Measurements from ENCODE around the gene RAET1E. TPM values are rescaled to one million over a fixed set of nuclear protein-coding genes. Genes with fewer than 3 reads are reported as not detected.

Gene RAET1E
- total RNA-seq, 1 donor from 2014 or later: not detected

DNA sequence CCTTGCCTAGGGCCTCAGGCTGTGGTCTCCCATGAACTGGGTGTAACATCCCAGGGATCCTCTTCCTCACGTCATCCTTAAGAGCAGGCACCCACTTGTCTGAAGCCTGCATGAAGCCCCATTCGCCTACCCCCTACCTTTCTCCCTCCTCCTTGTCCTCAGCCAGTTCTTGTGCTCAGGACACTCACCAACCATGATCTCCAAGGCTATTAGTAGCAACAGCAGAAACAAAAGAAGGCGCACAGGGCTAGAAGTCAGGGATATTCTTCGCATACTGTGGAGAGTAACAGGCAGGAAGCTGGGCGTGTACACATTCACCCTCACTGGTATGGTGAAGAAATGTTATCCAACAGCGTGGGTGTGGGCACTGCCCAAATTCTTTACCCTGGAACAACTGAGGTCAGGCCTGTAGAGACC, 7.3 kb downstream of the RAET1E start:
- no peak overlapping the region for H3K4me3 Mint-ChIP-seq (ENCODE audit: low read depth)
- no peak for DNase-seq (ENCODE audit: low spot score)
- H3K27ac Mint-ChIP-seq: no peak overlapping the region
- H3K27me3 Mint-ChIP-seq (ENCODE audit: low read depth): peaks cover 22% of the 10 kb centered on the region
- H3K4me1 Mint-ChIP-seq (ENCODE audit: low read depth): peaks cover 30% of the 10 kb centered on the region
- intact Hi-C loops (cut with micrococcal nuclease): no loop called here
- H3K9me3 Mint-ChIP-seq: no peaks in the 10 kb centered on the region
- H3K36me3 Mint-ChIP-seq (ENCODE audit: low read depth): no peaks in the 10 kb centered on the region

- intact Hi-C loops (cut with micrococcal nuclease): no loop called here
- DNase-seq (ENCODE audit: low spot score): no peak
- Mint-ChIP-seq H3K36me3 (ENCODE audit: low read depth) (no peaks in the 10 kb centered on the region), H3K27ac (no peak overlapping the region), H3K4me3 (ENCODE audit: low read depth) (no peak overlapping the region), H3K4me1 (ENCODE audit: low read depth) (peaks cover 26% of the 10 kb centered on the region), H3K9me3 (no peaks in the 10 kb centered on the region), H3K27me3 (ENCODE audit: low read depth) (peaks cover 25% of the 10 kb centered on the region)
Measured at GRCh38 chr6:149889326-149889725, 8.6 kb downstream of the RAET1E start.

- Mint-ChIP-seq H3K27me3 (ENCODE audit: low read depth) (peaks cover 24% of the 10 kb centered on the region), H3K4me3 (ENCODE audit: low read depth) (no peak overlapping the region), H3K9me3 (no peaks in the 10 kb centered on the region), H3K36me3 (ENCODE audit: low read depth) (no peaks in the 10 kb centered on the region), H3K4me1 (ENCODE audit: low read depth) (peaks cover 26% of the 10 kb centered on the region), H3K27ac (no peak overlapping the region)
- DNase-seq (ENCODE audit: low spot score): no peak
- intact Hi-C loops (cut with micrococcal nuclease): no loop called here
Measured at GRCh38 chr6:149888659-149889058, 9.3 kb downstream of the RAET1E start.

GRCh38 chr6:149888093-149888492, 9.8 kb downstream of the RAET1E start:
- H3K4me3 Mint-ChIP-seq (ENCODE audit: low read depth): no peak overlapping the region
- no peaks in the 10 kb centered on the region for H3K36me3 Mint-ChIP-seq (ENCODE audit: low read depth)
- H3K27ac Mint-ChIP-seq: no peak overlapping the region
- intact Hi-C loops (cut with micrococcal nuclease): no loop called here
- peaks cover 20% of the 10 kb centered on the region for H3K4me1 Mint-ChIP-seq (ENCODE audit: low read depth)
- DNase-seq (ENCODE audit: low spot score): no peak
- no peaks in the 10 kb centered on the region for H3K9me3 Mint-ChIP-seq
- peaks cover 18% of the 10 kb centered on the region for H3K27me3 Mint-ChIP-seq (ENCODE audit: low read depth)

- no peaks in the 10 kb centered on the region for H3K9me3 Mint-ChIP-seq
Measured at GRCh38 chr6:149887343-149887742, 10.6 kb downstream of the RAET1E start.

DNA sequence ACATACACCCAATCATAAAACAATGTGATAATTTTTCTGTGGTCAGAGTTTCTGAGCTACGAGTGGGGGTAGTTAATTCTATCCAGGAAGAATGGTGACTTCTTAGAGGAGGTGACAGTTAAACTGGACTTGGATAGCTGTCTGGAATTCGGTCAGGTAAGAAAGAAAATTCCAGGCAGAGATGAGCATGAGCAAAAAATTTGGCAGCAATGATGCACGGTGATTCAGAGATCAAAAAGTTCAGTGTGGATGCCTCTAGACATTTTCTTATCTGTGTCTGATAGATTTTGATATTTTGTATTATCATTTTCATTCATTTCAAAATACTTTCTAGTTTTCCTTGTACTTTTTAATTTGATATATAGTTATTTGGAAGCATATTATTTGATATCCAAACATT, 12.0 kb downstream of the RAET1E start:
- intact Hi-C loops (cut with micrococcal nuclease): no loop called here
- peaks cover 19% of the 10 kb centered on the region for H3K27me3 Mint-ChIP-seq (ENCODE audit: low read depth)
- H3K4me1 Mint-ChIP-seq (ENCODE audit: low read depth): peaks cover 9% of the 10 kb centered on the region
- DNase-seq (ENCODE audit: low spot score): no peak
- H3K27ac Mint-ChIP-seq: no peak overlapping the region
- no peak overlapping the region for H3K4me3 Mint-ChIP-seq (ENCODE audit: low read depth)
- H3K9me3 Mint-ChIP-seq: no peaks in the 10 kb centered on the region
- H3K36me3 Mint-ChIP-seq (ENCODE audit: low read depth): no peaks in the 10 kb centered on the region

More at GRCh38 chr6:149887343-149887742, 10.6 kb downstream of the RAET1E start:
- DNase-seq (ENCODE audit: low spot score): no peak
- H3K4me3 Mint-ChIP-seq (ENCODE audit: low read depth): no peak overlapping the region
- intact Hi-C loops (cut with micrococcal nuclease): no loop called here
- H3K27ac Mint-ChIP-seq: no peak overlapping the region
- peaks cover 16% of the 10 kb centered on the region for H3K27me3 Mint-ChIP-seq (ENCODE audit: low read depth)
- peaks cover 14% of the 10 kb centered on the region for H3K4me1 Mint-ChIP-seq (ENCODE audit: low read depth)
- H3K36me3 Mint-ChIP-seq (ENCODE audit: low read depth): no peaks in the 10 kb centered on the region

DNA sequence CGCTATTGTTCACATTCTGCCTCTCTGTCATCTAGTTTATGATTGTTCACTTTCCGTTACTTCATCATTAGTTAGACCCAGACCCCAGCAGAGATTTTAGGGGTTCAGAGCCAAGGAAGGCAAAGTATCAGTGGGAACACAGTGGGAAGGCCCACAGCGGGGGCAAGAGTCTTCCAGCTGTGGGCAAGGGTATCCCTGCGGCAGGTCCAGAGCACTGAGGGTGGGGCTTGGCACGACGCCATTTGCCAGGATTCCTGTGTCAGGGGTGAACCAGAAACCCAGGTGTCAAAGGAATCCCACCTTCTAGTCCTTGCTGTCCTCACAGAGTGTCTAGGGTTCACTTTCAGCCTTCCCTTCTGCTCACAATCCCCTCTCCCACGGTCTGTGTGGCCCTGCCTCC, 13.3 kb downstream of the RAET1E start:
- H3K4me3 Mint-ChIP-seq (ENCODE audit: low read depth): no peak overlapping the region
- no peak for DNase-seq (ENCODE audit: low spot score)
- H3K27ac Mint-ChIP-seq: no peak overlapping the region
- intact Hi-C loops (cut with micrococcal nuclease): no loop called here
- peaks cover 7% of the 10 kb centered on the region for H3K4me1 Mint-ChIP-seq (ENCODE audit: low read depth)
- no peaks in the 10 kb centered on the region for H3K9me3 Mint-ChIP-seq
- H3K27me3 Mint-ChIP-seq (ENCODE audit: low read depth): peaks cover 24% of the 10 kb centered on the region
- H3K36me3 Mint-ChIP-seq (ENCODE audit: low read depth): no peaks in the 10 kb centered on the region

DNA sequence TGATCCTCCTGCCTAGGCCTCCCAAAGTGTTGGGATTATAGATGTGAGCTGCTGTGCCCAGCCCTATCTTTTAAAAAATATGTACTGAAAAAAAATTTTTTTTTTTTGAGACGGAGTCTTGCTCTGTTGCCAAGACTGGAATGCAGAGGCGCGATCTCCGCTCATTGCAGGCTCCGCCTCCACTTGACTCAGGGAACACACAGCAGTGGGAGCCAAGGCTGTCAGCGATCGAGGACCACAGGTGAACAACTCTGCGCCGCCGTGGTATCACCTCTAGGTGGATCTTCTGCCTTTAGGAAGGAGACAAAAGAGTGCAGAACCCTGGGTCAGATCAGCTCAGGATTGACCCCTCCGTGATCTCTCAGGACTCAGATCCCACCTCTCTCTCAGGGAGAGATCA, 13.7 kb downstream of the RAET1E start:
- Mint-ChIP-seq H3K4me3 (ENCODE audit: low read depth) (no peak overlapping the region), H3K4me1 (ENCODE audit: low read depth) (peaks cover 4% of the 10 kb centered on the region), H3K36me3 (ENCODE audit: low read depth) (no peaks in the 10 kb centered on the region), H3K27me3 (ENCODE audit: low read depth) (peaks cover 25% of the 10 kb centered on the region), H3K9me3 (no peaks in the 10 kb centered on the region), H3K27ac (no peak overlapping the region)
- DNase-seq (ENCODE audit: low spot score): no peak
- intact Hi-C loops (cut with micrococcal nuclease): no loop called here

DNA sequence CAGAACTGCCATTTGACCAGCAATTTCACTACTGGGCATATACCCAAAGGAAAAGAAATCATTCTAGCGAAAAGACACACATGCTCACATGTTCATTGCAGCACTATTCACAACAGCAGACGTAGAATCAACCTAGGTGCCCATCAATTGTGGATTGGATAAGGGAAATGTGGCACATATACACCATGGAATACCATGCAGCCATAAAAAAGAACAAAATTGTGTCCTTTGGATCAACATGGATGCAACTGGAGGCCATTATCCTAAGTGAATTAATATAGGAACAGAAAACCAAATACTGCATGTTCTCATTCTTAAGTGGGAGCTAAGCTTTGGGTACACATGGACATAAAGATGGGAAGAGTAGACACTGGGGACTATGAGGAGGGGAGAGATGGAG, 16.1 kb downstream of the RAET1E start:
- Mint-ChIP-seq H3K4me3 (ENCODE audit: low read depth) (no peak overlapping the region), H3K9me3 (no peaks in the 10 kb centered on the region), H3K4me1 (ENCODE audit: low read depth) (no peaks in the 10 kb centered on the region), H3K27me3 (ENCODE audit: low read depth) (peaks cover 36% of the 10 kb centered on the region), H3K36me3 (ENCODE audit: low read depth) (no peaks in the 10 kb centered on the region), H3K27ac (no peak overlapping the region)
- intact Hi-C loops (cut with micrococcal nuclease): no loop called here
- DNase-seq (ENCODE audit: low spot score): no peak

DNA sequence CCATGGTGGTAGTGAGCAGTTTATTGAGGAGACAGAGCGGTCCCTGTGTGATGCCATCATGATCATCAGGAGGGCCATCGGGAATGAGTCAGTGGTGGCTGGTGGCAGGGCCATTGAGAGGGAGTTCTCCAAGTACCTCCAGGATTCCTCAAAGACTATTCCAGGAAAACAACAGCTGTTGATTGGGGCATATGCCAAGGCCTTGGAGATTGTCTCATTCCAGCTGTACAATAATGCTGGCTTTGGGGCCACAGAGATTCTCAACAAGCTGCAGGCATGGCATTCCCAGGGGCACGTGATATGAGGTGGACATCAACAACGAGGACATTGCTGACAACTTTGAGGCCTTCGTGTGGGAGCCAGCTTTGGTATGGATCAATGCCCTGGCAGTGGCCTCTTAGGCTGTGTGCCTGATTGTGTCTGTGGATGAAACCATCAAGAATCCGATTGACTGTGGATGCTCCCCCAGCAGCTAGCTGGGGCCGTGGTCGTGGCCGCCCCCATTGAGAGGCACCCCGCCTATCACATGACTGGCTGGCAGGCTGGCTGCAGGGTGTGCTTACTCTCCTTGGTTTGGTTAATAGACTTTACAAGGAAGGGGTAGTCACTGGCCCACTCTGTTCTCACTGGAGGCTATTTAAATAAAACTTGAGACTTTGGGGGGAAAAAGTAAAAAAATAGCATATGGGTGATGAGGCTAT, 16.7 kb downstream of the RAET1E start:
- no peak overlapping the region for H3K27ac Mint-ChIP-seq
- H3K27me3 Mint-ChIP-seq (ENCODE audit: low read depth): peaks cover 36% of the 10 kb centered on the region
- H3K9me3 Mint-ChIP-seq: no peaks in the 10 kb centered on the region
- H3K36me3 Mint-ChIP-seq (ENCODE audit: low read depth): no peaks in the 10 kb centered on the region
- H3K4me1 Mint-ChIP-seq (ENCODE audit: low read depth): no peaks in the 10 kb centered on the region
- no peak overlapping the region for H3K4me3 Mint-ChIP-seq (ENCODE audit: low read depth)
- intact Hi-C loops (cut with micrococcal nuclease): no loop called here
- no peak for DNase-seq (ENCODE audit: low spot score)

DNA sequence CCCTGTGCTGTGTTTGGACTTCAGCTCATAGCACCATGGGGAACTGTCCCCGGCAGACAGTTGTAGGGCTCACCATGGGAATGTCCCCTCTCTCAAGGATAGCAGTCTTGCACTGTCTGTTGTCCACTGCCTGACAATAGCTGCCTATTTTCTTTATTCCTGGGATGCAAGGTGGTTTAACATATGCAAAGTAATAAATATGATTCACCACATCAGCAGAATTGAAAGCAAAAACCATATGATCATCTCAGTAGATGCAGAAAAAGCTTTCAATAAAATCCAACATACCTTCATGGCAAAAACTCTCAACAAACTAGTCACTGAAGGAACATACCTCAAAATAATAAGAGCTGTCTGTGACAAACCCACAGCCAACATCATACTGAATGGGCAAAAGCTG, 20.3 kb downstream of the RAET1E start:
- Mint-ChIP-seq H3K4me1 (ENCODE audit: low read depth) (no peaks in the 10 kb centered on the region), H3K27me3 (ENCODE audit: low read depth) (peaks cover 41% of the 10 kb centered on the region), H3K27ac (no peak overlapping the region), H3K36me3 (ENCODE audit: low read depth) (no peaks in the 10 kb centered on the region), H3K4me3 (ENCODE audit: low read depth) (no peak overlapping the region), H3K9me3 (no peaks in the 10 kb centered on the region)
- intact Hi-C loops (cut with micrococcal nuclease): no loop called here
- DNase-seq (ENCODE audit: low spot score): no peak

DNA sequence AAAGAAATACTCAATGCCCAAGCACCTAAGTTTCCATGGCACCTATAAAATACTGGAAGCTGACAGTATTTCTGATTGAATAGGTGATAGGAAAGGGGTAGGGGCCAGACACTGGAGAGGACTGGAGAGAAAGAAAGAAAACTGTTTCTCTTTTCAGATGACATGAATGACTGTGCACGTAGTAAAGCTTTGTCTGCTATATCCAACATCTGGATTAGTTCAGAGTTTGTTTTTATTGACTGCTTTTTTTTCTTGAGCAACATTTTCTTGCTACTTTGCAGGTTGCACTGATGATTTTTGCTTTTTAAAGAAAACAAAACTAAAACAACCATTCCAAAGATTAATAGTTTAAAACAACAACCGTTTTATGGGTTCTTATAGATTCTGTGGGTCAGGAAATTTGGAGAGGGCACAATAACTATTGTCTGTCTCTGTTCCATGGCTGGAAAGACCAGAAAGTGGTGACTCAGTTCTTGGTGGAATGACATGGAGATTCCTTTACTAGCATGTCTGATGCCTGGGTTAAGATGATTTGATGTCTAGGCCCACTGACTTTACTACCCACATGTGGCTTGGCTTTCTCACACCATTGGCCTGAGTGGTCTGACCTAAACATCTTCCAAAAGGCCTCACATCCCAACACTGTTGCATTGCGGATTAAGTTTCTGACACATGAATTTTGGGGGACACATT, 21.5 kb downstream of the RAET1E start:
- Mint-ChIP-seq H3K4me3 (ENCODE audit: low read depth) (no peak overlapping the region), H3K9me3 (no peaks in the 10 kb centered on the region), H3K36me3 (ENCODE audit: low read depth) (no peaks in the 10 kb centered on the region), H3K27me3 (ENCODE audit: low read depth) (peaks cover 38% of the 10 kb centered on the region), H3K27ac (no peak overlapping the region), H3K4me1 (ENCODE audit: low read depth) (no peaks in the 10 kb centered on the region)
- no peak for DNase-seq (ENCODE audit: low spot score)
- intact Hi-C loops (cut with micrococcal nuclease): no loop called here

- H3K36me3 Mint-ChIP-seq (ENCODE audit: low read depth): no peaks in the 10 kb centered on the region
- H3K27ac Mint-ChIP-seq: no peak overlapping the region
- H3K9me3 Mint-ChIP-seq: no peaks in the 10 kb centered on the region
- no peak overlapping the region for H3K4me3 Mint-ChIP-seq (ENCODE audit: low read depth)
- intact Hi-C loops (cut with micrococcal nuclease): no loop called here
- no peaks in the 10 kb centered on the region for H3K4me1 Mint-ChIP-seq (ENCODE audit: low read depth)
- DNase-seq (ENCODE audit: low spot score): no peak
- peaks cover 27% of the 10 kb centered on the region for H3K27me3 Mint-ChIP-seq (ENCODE audit: low read depth)
Measured at GRCh38 chr6:149872233-149872632, 25.7 kb downstream of the RAET1E start.
